GM18499 (cell line): ENCODE data around the gene NID2.

Experiments
- ATAC-seq: cut with Tn5 transposase; IDR thresholded peaks from one replicate; pipeline ENCODE4 v1.9.1; 2021; ENCODE audit warnings: moderate number of reproducible peaks; ENCODE audit not compliant: insufficient read depth, unreplicated experiment

The NID2 gene

GRCh38 chr14:51967521-51967920, 101.3 kb downstream of the NID2 start:
- ATAC-seq: no peak

- no peak for ATAC-seq
Measured at GRCh38 chr14:51963286-51963685, 105.6 kb downstream of the NID2 start.

GRCh38 chr14:51962711-51963110, 106.1 kb downstream of the NID2 start:
- no peak for ATAC-seq

GRCh38 chr14:51960866-51961265, 108.0 kb downstream of the NID2 start:
- ATAC-seq: no peak

GRCh38 chr14:51959928-51960327, 108.9 kb downstream of the NID2 start:
- ATAC-seq: no peak

- ATAC-seq: no peak
Measured at GRCh38 chr14:51957950-51958349, 110.9 kb downstream of the NID2 start.
